NCI-H1930 (cell line): Measurements from ENCODE around the gene OR51L1.

Experiments
- DNase-seq, 2 experiments: peaks; one replicate each; lab custom pipeline; 2025; lab: John Stamatoyannopoulos, UW

Gene OR51L1

GRCh38 chr11:5046754-5047330, 52.2 kb downstream of the OR51L1 start:
- no peak for DNase-seq
